Measurements from ENCODE around the gene NUP62.

GRCh38 chr19:49869009-49869483, 60.3 kb downstream of the NUP62 start:
- TF ChIP-seq GATA3 (IDR thresholded peaks at IDR 0.05; ENCODE audit: low read depth, low read length) (no peak), GATA2 (IDR thresholded peaks at IDR 0.05; ENCODE audit: low read depth, low read length) (no peak)
